Superior temporal gyrus (tissue), 1 donor: Measurements from ENCODE around the gene ANKRD13C.
"Not testable (repeated sequence)": the region's sequence is repeated elsewhere in the genome, so short reads cannot be mapped to it uniquely, and the experiment has no call there.

Experiments used
- DNase-seq: peaks from one replicate; pipeline ENCODE4 v3.0.0-alpha.2; 2016; ENCODE audit errors: extremely low spot score

The ANKRD13C gene

DNA sequence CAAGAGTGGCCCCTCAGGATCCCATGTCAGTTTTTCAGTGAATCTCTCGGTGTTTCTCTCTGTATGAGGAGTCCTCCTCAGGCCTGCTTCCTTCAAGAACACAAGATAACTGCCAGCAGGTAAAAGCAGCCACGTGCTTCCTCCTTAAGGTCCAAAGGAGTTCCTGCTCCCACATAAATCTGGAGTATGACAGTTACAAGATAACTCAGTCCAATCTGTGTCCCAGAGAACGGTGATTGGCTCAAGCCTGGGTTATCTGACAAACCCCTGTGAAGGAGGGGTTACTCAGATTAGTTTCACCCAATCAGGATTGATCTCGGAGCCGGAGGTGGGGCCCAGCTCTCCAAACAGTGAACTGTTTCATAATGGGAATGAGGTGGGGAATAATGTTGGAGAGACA lies 5.8 kb upstream of the ANKRD13C start:
- DNase-seq, result no peak

- DNase-seq, result no peak
Measured at GRCh38 chr1:70358921-70359564, 4.5 kb upstream of the ANKRD13C start.

- no peak for DNase-seq
Measured at GRCh38 chr1:70355920-70356319, 1.4 kb upstream of the ANKRD13C start.

DNA sequence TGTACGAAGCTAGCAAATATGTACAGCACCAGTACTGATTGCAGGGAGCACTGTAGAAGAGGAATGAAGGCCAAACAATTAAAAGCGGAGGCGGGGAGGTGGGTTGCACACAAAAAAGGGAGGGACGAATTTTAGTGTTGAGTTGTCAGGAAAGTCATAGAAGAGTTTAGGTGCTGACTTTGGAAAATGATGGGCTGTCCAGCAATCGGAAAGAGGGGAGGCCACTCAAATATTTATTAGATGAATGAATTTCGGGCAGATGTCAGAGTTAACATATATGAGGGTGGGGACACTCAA lies 537 bp upstream of the ANKRD13C start:
- DNase-seq, result no peak

- no peak for DNase-seq
Measured at GRCh38 chr1:70353601-70354331, 756 bp downstream of the ANKRD13C start.

DNA sequence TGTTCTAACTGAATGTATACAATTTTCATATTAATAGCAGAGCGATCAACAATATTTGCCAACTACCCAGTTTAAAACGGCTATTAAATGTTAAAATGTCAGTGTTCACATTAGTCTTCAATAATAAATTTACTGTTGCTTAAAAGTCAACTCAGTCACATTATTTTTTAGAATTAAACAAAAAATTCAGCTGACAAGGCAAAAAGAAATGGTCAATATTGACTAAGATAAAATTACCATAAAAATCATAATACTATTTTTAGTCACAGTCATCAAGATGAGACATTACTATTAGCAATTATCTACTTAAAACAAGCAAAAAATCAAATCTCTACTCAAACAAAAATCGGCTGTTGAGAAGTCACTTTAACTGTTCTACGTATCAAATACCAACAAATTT lies 1.5 kb downstream of the ANKRD13C start:
- no peak for DNase-seq

DNA sequence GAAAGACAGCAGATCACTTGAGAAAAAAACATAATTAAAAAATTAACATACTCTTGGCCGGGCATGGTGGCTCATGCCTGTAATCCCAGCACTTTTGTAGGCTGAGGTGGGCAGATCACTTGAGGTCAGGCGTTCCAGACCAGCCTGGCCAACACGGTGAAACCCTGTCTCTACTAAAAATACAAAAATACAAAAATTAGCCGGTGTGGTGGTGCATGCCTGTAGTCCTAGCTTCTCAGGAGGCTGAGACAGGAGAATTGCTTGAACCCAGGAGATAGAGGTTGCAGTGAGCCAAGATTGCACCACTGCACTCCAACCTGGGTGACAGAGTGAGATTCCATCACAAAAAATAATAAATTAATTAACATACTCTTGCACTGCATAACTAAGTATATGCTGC lies 4.7 kb downstream of the ANKRD13C start:
- DNase-seq, result not testable (repeated sequence)

DNA sequence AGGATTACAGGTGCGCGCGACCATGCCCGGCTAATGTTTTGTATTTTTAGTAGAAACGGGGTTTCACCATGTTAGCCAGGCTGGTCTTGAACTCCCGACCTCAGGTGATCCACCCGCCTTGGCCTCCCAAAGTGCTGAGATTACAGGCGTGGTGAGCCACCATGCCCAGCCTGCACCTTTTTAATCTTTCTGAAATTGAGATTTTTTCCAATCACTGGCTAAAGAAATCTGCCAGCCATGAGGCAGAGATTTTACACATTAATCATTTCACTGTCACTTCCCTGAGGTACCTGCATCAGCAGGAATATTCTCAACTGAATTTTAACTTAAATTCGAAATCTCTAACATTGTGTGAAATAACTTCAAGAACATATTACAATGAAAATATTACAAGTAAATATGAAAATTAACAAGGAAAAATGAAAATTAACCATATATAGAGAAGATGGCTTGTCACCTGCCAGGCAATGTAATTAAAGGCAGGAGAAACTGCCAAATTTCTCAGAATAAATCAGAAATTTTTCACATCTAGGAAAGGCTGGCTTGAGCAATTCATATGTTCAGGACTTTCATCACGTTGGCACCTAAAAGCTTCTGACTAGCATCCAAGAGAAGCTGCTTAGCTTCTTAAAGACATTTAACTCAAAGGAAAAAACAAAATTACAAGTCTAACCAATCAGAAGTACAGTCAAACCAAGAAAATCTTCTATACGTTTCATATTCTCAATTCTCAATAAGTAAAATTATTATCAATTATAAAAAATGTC lies 5.9 kb downstream of the ANKRD13C start:
- no peak for DNase-seq

GRCh38 chr1:70339644-70340043 lies 14.9 kb downstream of the ANKRD13C start:
- not testable (repeated sequence) for DNase-seq

DNA sequence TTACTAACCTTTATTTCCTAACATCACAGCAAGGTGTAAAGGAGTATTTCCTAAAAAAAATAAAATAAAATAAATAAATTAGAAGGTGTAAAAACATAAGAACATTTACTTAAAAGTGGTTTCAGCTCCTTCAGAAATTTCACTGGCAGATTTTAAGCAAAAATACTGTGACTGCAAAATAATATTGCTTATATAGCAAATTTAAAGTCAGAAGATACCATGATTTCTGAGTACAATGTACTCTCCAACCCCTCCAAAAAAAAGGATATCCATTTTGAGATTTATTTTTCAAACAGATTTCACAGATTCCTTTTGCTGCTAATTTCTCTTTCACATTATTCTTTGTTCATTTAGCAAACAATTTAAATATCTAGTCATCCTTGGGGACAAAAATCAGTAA lies 18.5 kb downstream of the ANKRD13C start:
- no peak for DNase-seq

DNA sequence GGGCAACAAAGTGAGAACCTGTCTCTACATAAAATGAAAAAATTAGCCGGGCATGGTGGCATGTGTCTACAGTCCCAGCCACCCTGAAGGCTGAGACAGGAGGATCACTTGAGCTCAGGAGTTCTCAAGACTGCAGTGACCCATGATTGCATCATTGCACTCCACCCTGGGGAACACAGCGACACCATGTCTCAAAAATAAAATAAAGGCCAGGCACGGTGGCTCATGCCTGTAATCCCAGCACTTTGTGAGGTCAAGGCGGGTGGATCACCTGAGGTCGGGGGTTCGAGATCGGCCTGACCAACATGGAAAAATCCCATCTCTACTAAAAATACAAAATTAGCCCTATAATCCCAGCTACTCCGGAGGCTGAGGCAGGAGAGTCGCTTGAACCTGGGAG lies 20.1 kb downstream of the ANKRD13C start:
- DNase-seq, result no peak

GRCh38 chr1:70333245-70333644 lies 21.3 kb downstream of the ANKRD13C start:
- no peak for DNase-seq

- peak; percentile 6 for DNase-seq
Measured at GRCh38 chr1:70331962-70332361, 22.6 kb downstream of the ANKRD13C start.

DNA sequence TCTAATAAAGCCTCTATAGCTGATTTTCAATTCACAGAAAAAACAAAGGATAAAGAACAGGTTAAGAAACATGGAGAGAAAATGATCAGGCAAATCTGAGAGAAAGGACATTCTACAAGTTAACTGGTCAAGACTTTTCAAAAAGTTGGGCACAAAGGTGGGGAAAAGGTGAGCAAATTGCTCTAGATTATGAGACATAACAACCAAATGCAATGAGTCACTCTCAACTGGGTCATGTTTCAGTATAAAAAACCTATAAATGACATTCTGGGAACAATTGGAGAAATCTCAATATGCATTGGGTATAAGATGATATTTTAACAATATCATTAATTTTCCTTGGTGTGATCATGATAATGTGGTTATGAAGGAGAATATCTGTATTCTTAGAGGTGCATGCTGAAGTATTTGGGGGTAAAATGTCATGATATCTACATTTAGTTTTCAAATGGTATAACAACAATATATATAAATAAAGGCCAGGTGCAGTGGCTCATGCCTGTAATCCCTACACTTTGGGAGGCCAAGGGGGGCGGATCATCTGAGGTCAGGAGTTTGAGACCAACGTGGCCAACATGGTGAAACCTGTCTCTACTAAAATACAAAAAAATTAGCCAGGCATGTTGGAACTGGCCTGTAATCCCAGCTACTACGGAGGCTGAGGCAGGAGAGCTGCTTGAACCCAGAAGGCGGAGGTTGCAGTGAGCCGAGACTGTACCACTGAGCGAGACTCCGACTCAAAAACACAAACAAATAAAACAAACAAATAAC lies 27.0 kb downstream of the ANKRD13C start:
- no peak for DNase-seq

- DNase-seq, result no peak
Measured at GRCh38 chr1:70324683-70325082, 29.8 kb downstream of the ANKRD13C start.

GRCh38 chr1:70319750-70320149 lies 34.8 kb downstream of the ANKRD13C start:
- no peak for DNase-seq

DNA sequence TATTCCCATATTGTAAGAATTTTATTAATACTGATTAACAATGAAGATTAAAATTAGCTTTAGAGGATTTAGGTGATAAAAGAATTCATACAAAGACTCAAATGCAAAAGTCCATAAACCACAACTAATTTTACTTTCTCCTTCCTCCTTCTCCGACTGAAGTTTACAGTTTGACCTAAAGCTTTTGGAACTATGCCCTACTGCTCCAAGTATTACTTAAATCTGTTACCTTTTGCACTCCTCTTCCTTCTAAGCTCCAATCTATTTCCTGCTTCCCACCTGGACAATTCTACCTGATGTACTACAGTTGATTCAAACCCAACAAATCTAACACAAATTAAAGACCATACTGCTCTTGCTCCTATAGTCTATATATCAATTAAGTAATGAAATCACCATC lies 36.3 kb downstream of the ANKRD13C start:
- DNase-seq, result no peak

- no peak for DNase-seq
Measured at GRCh38 chr1:70317087-70317486, 37.4 kb downstream of the ANKRD13C start.

DNA sequence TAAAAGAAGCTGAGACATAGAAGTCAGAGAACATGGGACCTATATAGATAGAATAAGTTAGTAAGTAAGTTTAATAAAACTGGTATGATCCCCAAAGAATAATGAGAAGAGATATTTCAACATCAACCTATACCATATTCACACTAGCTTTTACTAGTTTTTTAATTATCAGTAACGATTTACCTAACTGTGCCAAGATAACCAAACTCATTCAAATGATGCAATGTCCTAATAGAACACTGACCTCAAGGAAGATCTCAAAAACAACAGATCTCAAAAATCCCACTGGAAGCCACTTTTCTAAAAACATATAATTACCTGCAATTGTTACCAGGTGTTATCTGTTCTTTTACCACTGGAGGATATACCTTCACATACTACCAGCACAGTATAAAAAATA lies 38.7 kb downstream of the ANKRD13C start:
- DNase-seq, result no peak

DNA sequence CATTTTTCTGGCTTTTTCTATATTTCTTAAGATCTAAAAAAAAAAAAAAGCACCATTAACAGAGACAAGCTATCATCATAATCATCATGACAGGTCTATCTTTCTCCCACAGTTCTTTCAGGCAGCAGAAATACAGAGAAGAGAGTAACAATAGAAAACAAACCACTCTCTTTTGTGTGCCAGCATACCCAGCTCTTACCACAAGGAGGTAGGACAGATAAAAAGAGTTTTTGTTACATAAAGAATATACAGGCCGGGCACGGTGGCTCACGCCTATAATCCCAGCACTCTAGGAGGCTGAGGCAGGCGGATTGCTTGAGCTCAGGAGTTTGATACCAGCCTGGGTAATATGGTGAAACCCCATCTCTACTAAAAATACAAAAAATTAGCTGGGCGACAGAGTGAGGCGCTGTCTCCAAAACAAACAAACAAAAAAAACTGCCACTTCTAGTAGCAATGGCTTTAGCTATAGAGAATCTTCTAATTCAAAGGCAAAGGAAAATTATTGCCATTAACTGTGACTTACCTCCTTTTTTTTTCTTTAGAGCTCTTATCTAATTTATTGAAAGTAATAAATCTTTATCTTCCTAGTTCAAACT lies 39.7 kb downstream of the ANKRD13C start:
- DNase-seq, result no peak

DNA sequence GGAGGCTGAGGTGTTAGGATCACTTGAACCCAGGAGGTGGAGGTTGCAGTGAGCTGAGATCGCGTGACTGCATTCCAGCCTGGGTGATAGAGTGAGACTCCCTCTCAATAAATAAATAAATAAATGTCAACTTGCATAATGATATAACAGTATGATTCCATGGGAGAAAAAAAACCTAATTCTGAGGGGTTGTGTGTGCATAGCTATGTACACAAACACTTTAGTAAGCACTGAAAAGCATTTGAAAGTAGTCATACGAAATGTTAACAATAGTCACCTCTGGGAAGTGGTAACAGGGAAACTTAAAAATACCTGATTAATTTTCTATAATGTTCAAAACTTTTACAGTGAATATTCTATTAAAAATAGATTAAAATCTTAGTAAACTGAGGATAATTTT lies 43.2 kb downstream of the ANKRD13C start:
- no peak for DNase-seq

GRCh38 chr1:70299472-70299871 lies 55.0 kb downstream of the ANKRD13C start:
- DNase-seq, result no peak
